ENCODE measurements around the gene DLGAP1.

The DLGAP1 gene

DNA sequence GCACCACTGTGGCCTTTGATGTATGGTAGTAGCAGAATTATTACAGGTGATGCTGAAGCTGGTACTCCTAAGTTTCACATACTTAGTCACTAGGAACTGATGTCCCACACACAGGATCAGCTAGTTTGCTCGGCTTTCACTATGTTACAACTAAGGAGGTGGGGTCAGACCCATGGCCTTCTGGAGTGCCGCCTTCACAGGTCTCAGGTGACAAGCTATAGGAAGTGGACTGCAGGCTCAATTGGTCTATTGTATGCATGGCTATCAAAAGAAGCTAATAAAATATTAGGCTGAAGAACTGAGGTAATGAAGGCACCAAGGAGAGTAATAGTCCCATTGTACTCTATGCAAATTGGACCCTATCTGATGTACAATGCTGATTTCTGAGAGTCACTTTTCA is 170.6 kb downstream of the DLGAP1 start:
- DNase-seq, result no peak

DNA sequence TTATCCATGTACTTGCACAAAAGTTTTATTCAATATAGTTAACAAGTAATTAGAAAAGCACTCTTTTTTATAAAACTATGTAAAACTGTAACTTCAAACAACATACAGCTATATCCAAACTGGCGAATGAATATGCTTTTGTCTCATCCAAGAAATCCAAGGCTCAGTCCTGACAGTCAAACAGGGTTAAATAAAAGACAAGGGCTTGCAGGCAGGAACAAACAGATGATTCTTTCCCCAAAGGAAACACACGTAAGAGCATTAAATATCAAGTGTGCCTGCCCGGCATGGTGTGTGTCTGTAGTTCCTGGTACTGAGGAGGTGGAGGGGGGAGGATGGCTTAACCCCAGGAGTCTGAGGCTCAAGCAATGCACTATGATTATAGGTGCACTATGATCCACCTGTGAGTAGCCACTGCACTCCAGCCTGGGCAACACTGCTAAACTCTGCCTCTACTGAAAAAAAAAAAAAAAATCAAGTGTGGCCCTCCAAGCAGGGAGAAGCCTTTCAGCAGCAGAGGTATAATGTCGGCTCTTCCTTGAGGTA is 171.3 kb downstream of the DLGAP1 start:
- DNase-seq, result no peak

DNA sequence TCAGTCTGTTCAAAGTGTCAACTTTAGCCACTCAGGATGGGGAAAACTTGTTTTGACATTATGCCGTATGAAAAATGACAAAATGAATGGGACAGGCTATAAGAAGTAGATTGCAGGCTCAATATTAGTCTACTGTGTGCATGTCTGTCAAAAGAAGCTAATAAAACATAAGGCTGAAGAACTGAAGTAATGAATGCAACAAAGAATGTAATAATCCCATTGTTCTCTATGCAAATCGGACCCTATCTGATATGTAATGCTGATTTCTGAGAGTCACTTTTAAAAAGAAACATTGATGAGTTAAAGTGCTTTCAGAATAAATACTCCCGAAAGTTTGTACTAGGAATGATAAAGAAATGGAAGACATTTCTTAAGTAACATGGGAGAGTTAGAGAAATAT is 172.2 kb downstream of the DLGAP1 start:
- no peak for DNase-seq

DNA sequence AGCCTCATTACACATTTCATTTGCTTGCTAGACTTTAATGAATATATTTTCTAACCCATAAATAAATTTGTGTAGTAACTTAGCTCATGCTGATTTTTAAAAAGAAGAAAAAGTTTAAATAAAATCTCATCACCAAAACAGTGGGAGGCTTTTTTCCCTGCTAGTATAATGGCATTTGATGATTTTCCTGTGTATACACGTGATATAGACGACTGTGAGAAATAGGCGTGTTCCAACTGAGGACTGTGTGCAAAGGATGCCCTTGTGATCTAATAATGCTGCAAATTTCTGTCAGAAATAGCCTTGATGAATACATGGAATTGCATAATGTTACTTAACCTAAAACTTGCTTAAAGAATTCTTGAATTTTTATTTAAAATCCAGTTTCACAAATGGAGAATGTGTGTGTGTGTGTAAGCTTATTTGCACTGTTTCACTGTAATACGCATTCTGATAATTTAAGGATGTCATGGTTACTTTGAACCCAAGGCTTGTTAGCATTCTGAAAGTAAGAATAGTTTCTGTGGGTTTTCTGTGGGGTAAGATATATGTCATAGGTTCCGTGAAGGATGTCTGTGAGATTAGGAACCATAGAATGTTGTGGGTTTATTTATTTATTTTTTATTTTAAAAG is 178.0 kb downstream of the DLGAP1 start:
- DNase-seq, result no peak

DNA sequence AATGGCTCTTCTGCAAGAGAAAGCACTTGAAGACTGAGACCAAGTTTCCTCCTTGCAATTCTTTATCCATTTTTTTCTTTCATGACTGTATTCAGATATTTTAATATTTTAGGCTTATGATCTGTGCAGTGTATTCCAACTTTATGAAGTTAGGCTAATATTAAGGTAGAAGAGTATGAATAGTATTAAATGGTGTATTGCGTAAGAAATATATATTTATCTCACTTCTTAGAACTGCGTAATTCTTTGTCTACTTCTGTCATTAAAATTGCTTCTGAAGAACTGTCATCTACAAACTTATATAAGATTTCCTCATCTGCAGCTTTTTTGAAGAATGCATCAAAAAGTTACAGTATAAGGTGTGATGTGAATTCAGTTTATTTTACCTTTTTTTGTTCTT is 183.2 kb downstream of the DLGAP1 start:
- no peak for DNase-seq

DNA sequence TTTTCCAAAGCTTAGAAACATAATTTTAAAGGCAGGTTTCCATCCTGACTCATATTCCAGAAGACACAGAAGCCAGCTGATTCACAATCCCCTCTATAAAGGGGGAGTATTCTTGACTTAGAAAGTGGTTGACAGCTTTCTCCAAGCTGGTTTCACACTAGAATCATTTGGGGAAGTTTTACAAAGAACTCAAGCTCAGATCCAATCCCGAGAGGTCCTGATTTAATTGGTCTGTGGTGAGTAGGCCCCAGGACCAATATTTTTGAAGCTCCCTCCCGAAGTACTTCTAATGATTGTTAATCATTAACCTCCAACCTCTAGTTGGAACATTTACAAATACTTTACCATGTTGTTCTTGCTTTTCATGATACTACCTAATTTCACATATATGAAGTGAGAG is 184.1 kb downstream of the DLGAP1 start:
- DNase-seq, result no peak

DNA sequence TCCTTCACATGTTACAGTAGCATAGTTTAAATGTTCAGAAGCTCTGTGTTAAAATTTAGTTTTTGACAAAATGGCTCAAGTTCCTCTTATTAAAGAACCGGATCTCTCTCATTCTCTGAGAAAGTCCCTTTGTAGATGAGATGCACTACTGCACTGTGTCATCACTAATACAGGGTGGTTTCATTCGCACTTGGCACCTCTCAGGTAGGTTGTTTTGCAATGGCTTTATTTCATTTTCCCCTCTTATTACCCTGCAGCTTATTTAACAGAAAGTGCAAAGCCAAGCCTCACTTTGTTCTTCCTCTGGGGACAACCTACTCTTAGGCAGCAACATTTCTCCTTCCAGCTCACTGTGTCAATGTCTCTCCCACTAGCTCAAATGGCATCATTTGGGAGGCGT is 185.1 kb downstream of the DLGAP1 start:
- DNase-seq, result no peak

DNA sequence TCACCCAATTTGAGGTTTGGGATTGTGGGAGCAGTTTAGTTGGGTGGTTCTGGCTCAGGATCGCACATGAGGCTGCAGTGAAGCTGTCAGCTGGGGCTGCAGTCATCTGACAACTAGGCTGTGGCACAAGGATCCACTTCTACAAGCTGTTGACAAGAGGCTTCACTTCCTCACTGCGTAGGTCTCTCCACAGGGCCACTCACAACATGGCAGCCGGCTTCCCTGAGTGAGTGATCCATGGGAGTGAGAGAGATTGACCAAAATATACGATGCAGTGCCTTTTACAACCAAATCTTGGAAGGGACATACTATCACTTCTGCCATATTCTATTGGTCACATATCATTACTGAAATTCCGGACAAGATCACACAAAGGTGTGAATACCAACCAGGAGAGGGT is 187.5 kb downstream of the DLGAP1 start:
- DNase-seq, result no peak

DNA sequence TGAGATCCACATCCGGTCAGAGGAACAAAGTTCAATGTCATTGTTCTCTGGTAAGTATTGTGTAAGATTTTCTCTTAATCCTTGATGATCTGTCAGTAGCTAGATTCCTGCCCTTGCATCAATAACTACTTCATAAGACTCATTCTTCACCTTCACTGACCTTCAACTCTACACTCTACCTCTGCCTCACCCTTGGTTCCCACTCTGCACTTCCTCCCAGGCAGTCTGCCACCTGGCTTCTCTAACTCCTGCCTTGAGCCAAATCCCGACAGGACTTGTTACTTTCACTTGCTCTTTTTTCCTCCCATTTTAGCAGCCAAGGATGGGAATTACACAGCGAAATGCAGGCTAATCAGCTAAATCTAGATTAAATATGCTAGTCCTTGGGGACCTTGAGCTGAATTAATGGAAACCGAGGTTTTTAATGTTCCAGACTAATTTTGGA is 190.7 kb downstream of the DLGAP1 start:
- no peak for DNase-seq

DNA sequence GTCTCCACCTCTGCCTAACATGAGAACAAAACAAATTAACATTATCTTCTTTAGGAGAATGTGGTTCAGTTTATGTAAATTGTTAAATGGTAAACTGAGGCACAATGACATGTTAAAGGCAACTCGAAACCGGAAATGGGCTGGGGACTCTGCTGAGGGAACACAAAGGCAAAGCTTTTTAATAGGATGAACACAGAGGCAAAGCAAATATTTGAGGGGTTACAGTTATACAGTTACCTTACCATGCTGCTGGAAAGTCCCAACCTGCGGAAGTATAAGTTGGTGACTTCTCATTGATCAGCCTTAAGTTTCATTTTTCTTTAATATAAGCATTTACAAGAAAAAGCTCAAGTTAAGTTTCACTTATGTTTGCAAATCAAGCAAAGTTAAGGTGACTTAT is 195.0 kb downstream of the DLGAP1 start:
- DNase-seq, result no peak

DNA sequence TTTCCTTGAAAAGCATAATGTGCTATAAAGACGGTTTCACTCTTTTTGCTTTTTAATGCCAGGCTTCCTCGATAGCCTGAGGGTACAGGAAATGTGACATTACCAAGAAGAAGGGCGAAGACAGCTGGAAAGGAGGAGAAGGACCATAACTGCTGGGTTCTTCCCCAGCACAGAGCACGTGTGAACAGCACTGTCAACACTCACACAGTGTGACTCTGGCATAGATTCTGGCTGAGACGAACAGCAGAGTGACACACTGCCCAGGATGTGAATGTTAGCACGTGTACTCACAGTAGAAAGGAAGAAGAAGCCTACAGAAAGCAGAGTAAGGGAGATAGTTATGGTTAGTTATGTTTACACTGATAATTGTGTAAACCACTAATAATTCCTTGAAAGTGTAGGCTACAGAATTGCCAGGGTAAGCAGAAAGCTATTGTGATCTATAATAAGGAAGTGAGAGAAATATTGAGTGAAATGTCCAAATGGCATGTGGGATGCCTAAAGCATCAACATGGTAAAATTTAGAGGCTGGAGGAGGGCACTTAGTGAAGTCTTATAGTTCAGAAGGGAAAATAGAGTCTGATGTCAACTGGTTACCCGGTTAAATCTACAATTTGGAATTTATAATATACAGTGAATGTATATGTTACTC is 198.2 kb downstream of the DLGAP1 start:
- no peak for DNase-seq

DNA sequence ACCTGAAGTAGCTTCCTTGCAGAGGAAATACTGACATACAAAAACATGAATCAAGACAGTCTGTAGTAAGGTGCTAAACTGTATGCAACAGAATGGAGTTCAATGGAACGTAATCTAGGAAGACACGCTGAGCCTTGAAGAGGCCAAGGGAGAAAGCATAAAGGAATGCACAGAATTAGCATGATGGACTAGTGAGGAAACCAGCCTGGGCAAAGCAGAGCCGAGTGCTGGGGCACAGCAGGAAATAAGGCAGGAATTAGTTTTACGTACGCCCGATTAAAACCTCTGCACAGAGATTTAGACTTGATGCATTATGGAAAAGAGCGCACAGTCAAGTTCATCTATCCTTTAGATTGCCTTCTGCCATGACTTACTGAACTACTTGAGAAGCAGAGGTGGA is 200.3 kb downstream of the DLGAP1 start:
- no peak for DNase-seq

DNA sequence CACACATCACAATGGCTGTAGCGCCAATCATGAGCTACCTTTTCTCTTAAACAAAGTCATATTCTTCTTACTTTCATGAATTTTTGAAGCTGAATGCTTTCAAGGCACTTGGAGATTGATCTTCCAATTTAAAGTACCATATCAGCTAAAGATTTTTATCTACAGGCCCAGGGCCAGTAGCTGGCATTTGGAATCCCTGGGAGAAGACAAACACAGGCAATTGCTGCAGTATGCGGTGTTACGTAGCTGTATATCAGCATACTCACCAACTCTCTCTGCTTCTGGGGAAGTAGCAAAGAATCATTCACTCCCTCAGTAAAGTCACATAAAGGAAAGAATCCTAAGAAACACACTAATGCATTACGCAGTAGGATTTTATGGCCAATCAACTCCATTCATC is 202.3 kb downstream of the DLGAP1 start:
- no peak for DNase-seq

DNA sequence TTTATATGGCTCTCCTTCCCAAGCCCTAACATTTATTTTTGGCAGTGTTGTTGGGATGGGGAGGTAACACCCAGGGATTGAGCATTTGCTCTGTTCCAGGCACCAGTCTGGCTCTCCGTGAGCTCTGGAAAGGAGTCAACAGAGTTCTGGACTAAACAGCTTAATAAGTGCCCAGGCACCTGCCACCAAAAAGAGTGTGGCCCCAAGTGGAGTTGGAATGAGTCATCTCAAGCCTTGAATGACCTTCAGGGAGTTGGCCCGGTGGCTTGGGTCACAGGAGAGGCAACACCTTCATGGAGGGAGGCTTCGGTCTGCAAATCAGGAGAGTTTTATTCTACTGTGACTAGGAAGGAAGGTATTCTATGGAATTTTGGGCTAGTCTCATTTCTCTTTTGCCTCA is 203.2 kb downstream of the DLGAP1 start:
- no peak for DNase-seq

DNA sequence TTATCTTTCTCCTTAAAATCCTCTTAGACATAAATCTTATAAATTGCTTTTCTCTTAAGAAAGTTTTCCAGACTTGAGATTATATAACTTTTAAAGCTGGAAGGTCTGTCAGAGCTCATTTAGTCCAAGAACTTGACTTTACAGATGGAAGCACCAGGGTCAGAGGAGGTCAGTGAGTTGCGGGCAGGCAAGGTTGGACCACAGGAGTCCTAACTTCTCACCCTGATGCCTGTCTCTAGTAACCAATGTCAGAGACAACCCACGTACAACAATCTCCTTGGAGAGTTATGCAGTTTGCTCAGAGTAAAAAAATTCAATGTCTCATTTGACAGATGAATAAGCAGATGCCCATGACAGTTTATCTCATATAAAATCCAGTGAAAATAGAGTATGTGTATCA is 203.9 kb downstream of the DLGAP1 start:
- no peak for DNase-seq

DNA sequence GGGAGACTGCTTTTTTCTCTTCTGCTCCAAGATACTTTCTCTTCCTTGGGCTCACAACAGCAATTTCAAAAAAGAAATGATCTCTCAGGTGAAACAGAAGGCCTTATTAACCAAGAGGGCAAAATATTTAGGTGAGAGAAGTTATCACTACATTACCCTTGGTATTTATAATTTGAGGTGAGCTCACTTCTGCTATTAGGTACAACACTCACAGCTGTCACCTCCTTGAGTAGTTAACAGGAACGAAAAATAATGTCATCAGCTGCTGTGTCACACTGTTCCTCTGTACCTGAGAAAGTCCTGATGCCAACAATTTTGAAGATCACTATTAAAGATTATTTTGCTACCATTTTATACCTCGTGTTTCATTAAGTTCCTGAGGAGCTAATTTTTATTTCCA is 205.0 kb downstream of the DLGAP1 start:
- DNase-seq, result no peak

DNA sequence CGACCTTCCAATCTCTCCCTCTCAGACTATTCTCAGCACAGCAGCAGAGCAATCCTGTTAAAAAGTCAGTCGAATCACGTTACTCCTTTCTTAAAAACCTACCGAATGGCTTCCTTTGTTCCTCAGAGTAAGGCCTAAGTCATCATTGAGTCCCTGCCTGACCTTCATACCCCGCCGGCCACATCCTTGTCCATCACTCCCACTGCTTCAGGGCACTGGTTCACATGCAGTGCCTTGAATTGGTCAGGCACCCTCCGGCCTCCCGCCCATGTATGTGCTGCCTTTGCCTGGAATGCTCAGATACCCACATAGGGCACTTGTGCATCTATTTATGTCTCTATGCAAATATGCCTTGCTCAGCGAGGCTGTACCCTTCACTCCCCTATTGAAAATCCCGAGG is 206.4 kb downstream of the DLGAP1 start:
- no peak for DNase-seq

DNA sequence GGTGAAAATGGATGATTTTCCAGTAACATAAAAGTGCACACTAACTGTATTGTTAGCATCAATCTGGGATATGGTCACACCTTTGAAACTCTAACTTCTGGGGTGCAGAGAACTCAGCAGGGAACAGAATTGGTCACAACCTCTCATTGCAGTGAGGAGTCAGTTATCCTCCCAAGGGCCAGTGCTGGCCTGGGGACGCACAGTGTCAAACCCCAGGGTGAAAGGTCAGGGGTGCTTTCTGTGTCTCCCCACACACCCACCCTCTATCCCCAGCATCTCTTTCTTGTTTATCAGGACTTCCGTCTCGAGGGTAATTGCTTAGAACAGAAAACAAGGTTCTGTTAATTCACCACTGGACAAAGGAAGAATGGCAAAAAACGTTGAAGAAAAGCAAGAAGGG is 208.7 kb downstream of the DLGAP1 start:
- no peak for DNase-seq

DNA sequence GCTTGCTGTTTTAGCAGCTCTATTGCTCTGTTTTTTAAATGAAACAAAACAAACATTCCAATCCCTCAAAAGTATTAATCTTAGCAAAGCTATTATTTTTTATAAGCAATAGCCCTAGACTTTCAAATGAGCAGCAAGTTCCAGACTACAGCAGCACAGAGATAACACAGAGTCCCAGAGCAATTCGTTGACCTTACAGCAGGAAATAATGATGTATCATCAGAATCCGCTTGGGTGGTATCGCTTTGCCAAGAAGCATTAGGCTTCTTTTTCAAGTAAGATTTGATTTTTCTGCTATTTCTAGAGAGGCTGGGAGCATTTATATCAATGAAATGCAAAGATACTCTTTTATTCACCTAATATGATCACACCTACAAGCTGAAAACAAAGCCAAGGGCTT is 209.7 kb downstream of the DLGAP1 start:
- DNase-seq, result no peak

DNA sequence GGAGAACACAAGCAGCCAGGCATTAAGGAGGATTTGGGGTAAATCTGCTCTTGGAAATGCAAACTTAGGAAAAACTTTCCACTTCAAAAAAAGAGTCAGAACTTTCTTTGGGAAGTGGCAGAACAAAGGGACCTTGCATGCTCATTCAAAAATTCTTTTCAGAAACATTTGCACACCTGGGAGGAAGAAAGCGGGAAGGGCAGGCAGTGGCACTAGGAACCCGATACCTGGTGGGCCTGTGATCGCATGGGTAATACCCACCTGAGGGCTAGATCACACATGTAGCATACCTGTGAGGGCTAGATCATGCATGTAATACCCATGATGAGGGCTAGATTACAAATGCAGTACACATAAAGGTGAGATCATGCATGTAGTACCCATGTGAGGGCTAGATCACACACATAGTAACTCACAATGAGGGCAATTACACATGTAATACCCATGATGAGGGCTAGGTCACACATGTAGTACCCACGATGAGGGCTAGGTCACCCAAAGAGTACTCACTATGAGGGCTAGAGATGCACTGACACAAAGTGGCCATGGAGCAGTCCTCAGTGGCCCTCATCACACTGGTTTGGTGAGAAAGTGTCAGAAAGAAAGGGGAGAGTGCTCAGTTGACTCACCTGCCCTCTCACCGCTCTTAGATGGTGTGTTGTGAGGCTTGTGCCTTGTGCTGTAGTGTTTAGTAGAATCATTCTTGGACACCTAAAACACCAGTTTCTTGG is 212.5 kb downstream of the DLGAP1 start:
- no peak for DNase-seq

DNA sequence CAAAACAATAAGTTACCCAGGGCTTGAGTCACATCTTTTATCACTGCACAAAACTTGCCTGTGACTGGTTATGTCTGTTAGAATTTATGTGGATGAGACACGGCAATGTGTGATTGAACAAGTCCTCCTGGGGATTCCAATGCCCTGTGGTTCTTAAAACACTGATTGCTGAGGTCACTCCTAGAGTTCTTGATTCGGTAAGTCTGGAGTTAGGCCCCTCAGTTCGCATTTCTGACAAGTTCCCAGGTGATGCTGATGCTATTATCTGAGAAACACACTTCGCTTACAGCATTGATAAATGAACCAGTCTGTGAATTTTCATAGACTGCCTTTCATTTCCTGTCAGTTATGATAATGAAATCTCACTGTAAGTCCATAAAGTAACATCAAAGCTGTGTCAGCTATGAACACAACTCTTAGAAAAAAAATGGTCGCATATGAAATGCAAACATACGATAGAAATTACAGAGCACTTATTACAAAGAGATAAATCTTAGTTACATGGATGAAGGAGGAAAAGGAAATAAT is 214.0 kb downstream of the DLGAP1 start:
- DNase-seq, result no peak

DNA sequence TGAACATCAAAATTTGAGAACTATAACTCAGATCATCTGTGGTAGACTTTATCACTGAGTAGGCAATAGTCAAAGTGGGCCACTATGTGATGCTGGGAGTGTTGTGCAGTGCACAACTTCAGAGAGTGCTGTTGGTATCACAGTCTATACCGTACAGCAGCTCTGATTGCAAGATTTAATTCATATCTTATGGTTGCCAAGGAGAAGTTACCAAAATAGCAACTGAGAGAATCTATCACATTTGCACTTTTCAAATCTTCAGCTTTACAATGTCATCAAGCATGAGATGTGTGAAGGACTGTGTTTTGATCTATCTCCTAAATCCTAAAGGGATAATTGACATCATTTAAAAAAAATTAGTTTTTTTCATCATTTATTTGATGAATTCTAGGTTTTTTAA is 216.1 kb downstream of the DLGAP1 start:
- no peak for DNase-seq

DNA sequence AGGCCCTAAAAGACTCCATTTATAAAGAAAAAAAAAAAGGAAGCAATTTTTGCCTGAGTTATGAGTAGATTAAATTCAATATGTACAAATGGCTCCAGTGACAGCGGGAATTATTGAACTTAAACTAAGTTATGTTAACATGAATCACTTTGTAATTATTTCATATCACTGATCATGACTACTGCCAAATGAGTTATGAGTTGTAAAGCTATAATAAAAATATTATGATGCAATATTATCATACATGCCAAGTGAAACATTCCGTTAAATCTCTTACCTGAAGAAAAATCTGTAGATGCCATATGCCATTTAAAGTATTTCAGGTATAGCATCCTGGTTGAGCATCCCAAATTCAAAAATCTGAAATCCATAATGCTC is 217.5 kb downstream of the DLGAP1 start:
- no peak for DNase-seq

All from COR-L47 (cell line).